PC-3 (cell line): ENCODE results near the gene PEX16. TPM values are rescaled to one million over a fixed set of nuclear protein-coding genes. Genes with fewer than 3 reads are reported as not detected.

ENCODE experiments used
- ATAC-seq: fragments of 200-7000 bp; cut with Tn5 transposase; 2 replicates; pipeline ENCODE4 v1.9.1; 2020; ENCODE audit warnings: mild to moderate bottlenecking, moderate library complexity
- BruUV-seq: library from RNA; stranded (reverse); fragments of 400-500 nt; replicated peaks from 2 replicates; lab custom pipeline; 2021; lab: Mats Ljungman, UMichigan
- CTCF ChIA-PET: fragments of 300-600 bp; sonication (Branson Sonifier 250); formaldehyde crosslinking; loops from one replicate; lab custom pipeline; 2022; ENCODE audit warnings: antibody characterized with exemption; lab: Charles Lee
- POLR2A ChIA-PET: fragments of 300-600 bp; sonication (Branson Sonifier 250); formaldehyde crosslinking; loops from one replicate; lab custom pipeline; 2022; ENCODE audit warnings: antibody characterized with exemption; ENCODE audit not compliant: unreplicated experiment; lab: Charles Lee
- DNase-seq: peaks from one replicate; pipeline ENCODE4 v3.0.0-alpha.2; 2015
- H2AFZ ChIP-seq: fragments of 300-600 bp; sonication (generic); 2 replicates; pipeline ENCODE4 v1.6.0; 2016; ENCODE audit warnings: antibody characterized with exemption, low read length
- H3F3A ChIP-seq: fragments of 300-600 bp; sonication (generic); one replicate; pipeline ENCODE4 v1.6.0; 2017; ENCODE audit warnings: antibody characterized with exemption, low read length, control low read depth, mild to moderate bottlenecking; ENCODE audit not compliant: unreplicated experiment
- H3K27ac ChIP-seq: fragments of 300-600 bp; sonication (generic); 2 replicates; pipeline ENCODE4 v1.5.1; 2016; ENCODE audit warnings: mild to moderate bottlenecking, low read length
- H3K27me3 ChIP-seq: fragments of 300-600 bp; sonication (generic); 2 replicates; pipeline ENCODE4 v1.6.1; 2016; ENCODE audit warnings: low read length, mixed read lengths
- H3K36me3 ChIP-seq: fragments of 300-600 bp; sonication (generic); 2 replicates; pipeline ENCODE4 v1.6.1; 2016; ENCODE audit warnings: low read depth, mixed run types, low read length, mixed read lengths
- H3K4me1 ChIP-seq: fragments of 300-600 bp; sonication (generic); 2 replicates; pipeline ENCODE4 v1.5.1; 2016; ENCODE audit warnings: low read length; ENCODE audit not compliant: insufficient read depth
- H3K4me2 ChIP-seq: fragments of 300-600 bp; sonication (generic); 2 replicates; pipeline ENCODE4 v1.6.0; 2016; ENCODE audit warnings: low read length
- H3K4me3 ChIP-seq: fragments of 300-600 bp; sonication (generic); 2 replicates; pipeline ENCODE4 v1.5.1; 2016; ENCODE audit warnings: mild to moderate bottlenecking, low read length, mixed read lengths
- H3K79me2 ChIP-seq: fragments of 300-600 bp; sonication (generic); 2 replicates; pipeline ENCODE4 v1.6.1; 2017; ENCODE audit warnings: low read length, mixed read lengths
- H3K9ac ChIP-seq: fragments of 300-600 bp; sonication (generic); 2 replicates; pipeline ENCODE4 v1.6.0; 2016; ENCODE audit warnings: mild to moderate bottlenecking, low read length
- H3K9me2 ChIP-seq: fragments of 300-600 bp; sonication (generic); replicated peaks from 2 replicates; pipeline ENCODE4 v1.6.1; 2016; ENCODE audit warnings: mixed run types, low read length, mixed read lengths
- H3K9me3 ChIP-seq: fragments of 300-600 bp; sonication (generic); 2 replicates; pipeline ENCODE4 v1.6.1; 2016; ENCODE audit warnings: low read length, mixed read lengths
- H4K20me1 ChIP-seq: fragments of 300-600 bp; sonication (generic); 2 replicates; pipeline ENCODE4 v1.6.1; 2016; ENCODE audit warnings: low read length, mixed read lengths
- EZH2 ChIP-seq: fragments of 300-600 bp; sonication (generic); IDR thresholded peaks from one replicate; pipeline ENCODE4 v1.6.1; 2017; ENCODE audit warnings: antibody characterized with exemption, mild to moderate bottlenecking, low read length; ENCODE audit not compliant: unreplicated experiment
- EZH2phosphoT487 ChIP-seq: fragments of 300-600 bp; sonication (generic); IDR thresholded peaks from 2 replicates; pipeline ENCODE4 v1.6.1; 2018; ENCODE audit warnings: mild to moderate bottlenecking, antibody characterized with exemption, low read length, borderline replicate concordance
- intact Hi-C: fragments of 100-400 bp; cut with micrococcal nuclease; formaldehyde crosslinking; loops from 2 replicates; pipeline ENCODE4 v1.9.0; 2023
- total RNA-seq: library from RNA; depleted of rRNA; stranded (reverse); fragments of >200 nt; gene quantifications from 2 replicates; pipeline ENCODE4 v1.2.3, GENCODE V29; 2014
- TF ChIP-seq, protein P1 (sequence below): fragments of 300-600 bp; sonication (generic); conservative IDR thresholded peaks from 2 replicates; pipeline ENCODE4 v1.5.1; 2017; ENCODE audit warnings: antibody characterized with exemption, low read depth, mild to moderate bottlenecking, low read length

Gene PEX16
- total RNA-seq, 1 experiment from 2014 or later: 56.7 TPM

DNA sequence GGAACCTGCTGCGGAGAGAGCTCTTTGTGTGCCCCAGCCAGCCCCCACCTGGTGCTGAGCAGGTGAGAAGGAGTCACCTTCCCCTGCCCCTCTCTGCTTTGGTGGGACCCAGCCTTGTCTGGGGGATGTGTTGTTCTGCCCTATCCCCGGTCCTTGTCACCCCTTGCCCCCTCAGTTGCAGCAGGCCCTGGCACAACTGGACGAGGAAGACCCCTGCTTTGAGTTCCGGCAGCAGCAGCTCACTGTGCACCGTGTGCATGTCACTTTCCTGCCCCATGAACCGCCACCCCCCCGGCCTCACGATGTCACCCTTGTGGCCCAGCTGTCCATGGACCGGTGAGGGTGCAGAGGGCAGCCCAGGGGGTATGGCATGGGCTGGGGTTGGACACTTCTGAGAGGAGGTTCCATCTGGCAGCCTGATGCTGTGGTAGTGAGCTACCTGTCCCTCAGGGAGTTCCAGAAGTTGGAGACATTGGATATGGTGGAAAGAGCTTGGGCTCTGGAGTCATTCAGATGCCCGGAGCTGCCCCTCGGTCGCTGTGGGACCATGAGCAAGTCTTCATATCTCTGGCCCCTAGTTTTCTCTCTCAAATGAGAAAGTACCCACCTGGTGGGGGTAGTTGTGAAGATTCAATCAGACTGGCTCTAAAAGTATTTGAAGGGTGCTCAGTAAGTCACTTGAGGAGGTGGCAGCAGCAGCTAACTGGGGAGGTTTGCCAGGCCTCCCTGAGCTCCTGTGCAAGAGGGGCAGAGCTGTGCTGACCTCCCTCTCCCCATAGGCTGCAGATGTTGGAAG, 9.1 kb upstream of the PEX16 start:
- Histone ChIP-seq H3K4me2 (no peak overlapping the region), H3K27ac (no peak overlapping the region), H3K9me2 (no peaks in the 10 kb centered on the region), H3K9me3 (no peaks in the 10 kb centered on the region), H3K4me1 (peaks cover 7% of the 10 kb centered on the region; the same call in 1 of the 2 replicates), H3K27me3 (no peaks in the 10 kb centered on the region), H3K4me3 (no peak overlapping the region), H4K20me1 (no peaks in the 10 kb centered on the region), H3K79me2 (peaks cover 5% of the 10 kb centered on the region; the same call in 1 of the 2 replicates), H3K36me3 (no peaks in the 10 kb centered on the region), H2AFZ (no peak overlapping the region), H3F3A (no peaks in the 10 kb centered on the region), H3K9ac (no peak overlapping the region)
- intact Hi-C loops: no loop called here
- ChIA-PET CTCF (no interaction called here), POLR2A (no interaction called here)
- ATAC-seq: no peak
- DNase-seq: no peak
- no TSS peak for BruUV-seq
- TF ChIP-seq, protein P1, sequence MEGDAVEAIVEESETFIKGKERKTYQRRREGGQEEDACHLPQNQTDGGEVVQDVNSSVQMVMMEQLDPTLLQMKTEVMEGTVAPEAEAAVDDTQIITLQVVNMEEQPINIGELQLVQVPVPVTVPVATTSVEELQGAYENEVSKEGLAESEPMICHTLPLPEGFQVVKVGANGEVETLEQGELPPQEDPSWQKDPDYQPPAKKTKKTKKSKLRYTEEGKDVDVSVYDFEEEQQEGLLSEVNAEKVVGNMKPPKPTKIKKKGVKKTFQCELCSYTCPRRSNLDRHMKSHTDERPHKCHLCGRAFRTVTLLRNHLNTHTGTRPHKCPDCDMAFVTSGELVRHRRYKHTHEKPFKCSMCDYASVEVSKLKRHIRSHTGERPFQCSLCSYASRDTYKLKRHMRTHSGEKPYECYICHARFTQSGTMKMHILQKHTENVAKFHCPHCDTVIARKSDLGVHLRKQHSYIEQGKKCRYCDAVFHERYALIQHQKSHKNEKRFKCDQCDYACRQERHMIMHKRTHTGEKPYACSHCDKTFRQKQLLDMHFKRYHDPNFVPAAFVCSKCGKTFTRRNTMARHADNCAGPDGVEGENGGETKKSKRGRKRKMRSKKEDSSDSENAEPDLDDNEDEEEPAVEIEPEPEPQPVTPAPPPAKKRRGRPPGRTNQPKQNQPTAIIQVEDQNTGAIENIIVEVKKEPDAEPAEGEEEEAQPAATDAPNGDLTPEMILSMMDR: no peak
- no peak for TF ChIP-seq EZH2
- no peak for TF ChIP-seq EZH2phosphoT487

DNA sequence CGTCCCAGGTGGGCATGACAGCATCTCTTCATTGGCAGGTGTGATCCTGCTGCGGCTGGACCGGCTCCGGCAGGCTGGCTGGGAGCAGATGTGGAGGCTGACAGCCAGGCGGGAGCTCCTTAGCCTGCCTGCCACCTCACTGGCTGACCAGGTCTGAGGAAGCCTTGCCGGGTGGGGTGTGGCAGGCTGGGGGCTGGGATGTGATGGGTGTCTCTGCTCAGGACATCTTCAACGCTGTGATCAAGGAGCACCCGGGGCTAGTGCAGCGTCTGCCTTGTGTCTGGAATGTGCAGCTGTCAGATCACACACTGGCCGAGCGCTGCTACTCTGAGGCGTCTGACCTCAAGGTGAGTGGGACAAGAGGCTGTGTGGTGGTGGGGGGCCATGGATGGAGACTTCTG, 8.3 kb upstream of the PEX16 start:
- H3K79me2 ChIP-seq: peaks cover 5% of the 10 kb centered on the region; the same call in 1 of the 2 replicates
- no TSS peak for BruUV-seq
- H3F3A ChIP-seq: no peaks in the 10 kb centered on the region
- H2AFZ ChIP-seq: no peak overlapping the region
- H3K9me2 ChIP-seq: no peaks in the 10 kb centered on the region
- H3K36me3 ChIP-seq: no peaks in the 10 kb centered on the region
- no peaks in the 10 kb centered on the region for H4K20me1 ChIP-seq
- DNase-seq (no peak), ATAC-seq (no peak)
- H3K4me1 ChIP-seq: peaks cover 7% of the 10 kb centered on the region; the same call in 1 of the 2 replicates
- no peaks in the 10 kb centered on the region for H3K9me3 ChIP-seq
- no peak overlapping the region for H3K4me2 ChIP-seq
- TF ChIP-seq EZH2: no peak
- TF ChIP-seq EZH2phosphoT487: no peak
- TF ChIP-seq, protein P1: no peak
- no peak overlapping the region for H3K4me3 ChIP-seq
- no peaks in the 10 kb centered on the region for H3K27me3 ChIP-seq
- CTCF ChIA-PET: no interaction called here
- intact Hi-C loops: no loop called here
- POLR2A ChIA-PET: interaction anchor here (0.6 kb wide), 1 partner anchor 317 kb away, joined by 3 read pairs; no protein-coding TSS in a partner anchor
- no peak overlapping the region for H3K27ac ChIP-seq
- no peak overlapping the region for H3K9ac ChIP-seq

DNA sequence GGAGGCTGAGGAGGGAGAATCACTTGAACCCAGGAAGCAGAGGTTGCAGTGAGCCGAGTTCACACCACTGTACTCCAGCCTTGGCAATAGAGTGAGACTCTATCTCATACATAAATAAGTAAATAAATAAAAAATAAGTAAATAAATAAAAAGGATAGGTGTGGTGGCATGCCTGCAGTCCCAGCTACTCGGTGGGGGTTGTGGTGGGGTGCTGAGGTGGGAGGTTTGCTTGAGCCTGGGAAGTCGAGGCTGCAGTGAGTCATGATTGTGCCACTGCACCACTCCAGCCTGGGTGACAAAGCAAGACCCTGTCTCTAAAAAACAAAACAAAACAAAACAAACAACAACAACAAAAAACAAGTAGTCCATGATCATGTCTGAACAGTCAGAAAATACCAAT, 7.9 kb upstream of the PEX16 start:
- Histone ChIP-seq H3K9me3 (no peaks in the 10 kb centered on the region), H3K4me1 (peaks cover 7% of the 10 kb centered on the region; the same call in 1 of the 2 replicates), H2AFZ (no peak overlapping the region), H4K20me1 (no peaks in the 10 kb centered on the region), H3K27ac (no peak overlapping the region), H3K36me3 (no peaks in the 10 kb centered on the region), H3K9me2 (no peaks in the 10 kb centered on the region), H3K9ac (no peak overlapping the region), H3F3A (no peaks in the 10 kb centered on the region), H3K27me3 (no peaks in the 10 kb centered on the region), H3K79me2 (peaks cover 5% of the 10 kb centered on the region; the same call in 1 of the 2 replicates), H3K4me2 (no peak overlapping the region), H3K4me3 (no peak overlapping the region)
- intact Hi-C loops: no loop called here
- BruUV-seq: no TSS peak
- ChIA-PET POLR2A (interaction anchor here (0.6 kb wide), 1 partner anchor 318 kb away, joined by 3 read pairs; no protein-coding TSS in a partner anchor), CTCF (no interaction called here)
- DNase-seq: no peak
- no peak for ATAC-seq
- TF ChIP-seq, protein P1: no peak
- TF ChIP-seq EZH2phosphoT487 (no peak), EZH2 (no peak)
